ENCODE data around the gene FAM53A. TPM values are rescaled to one million over a fixed set of nuclear protein-coding genes. Genes with fewer than 3 reads are reported as not detected.

Gene FAM53A
- total RNA-seq, 1 donor from 2014 or later = 4.3 TPM

DNA sequence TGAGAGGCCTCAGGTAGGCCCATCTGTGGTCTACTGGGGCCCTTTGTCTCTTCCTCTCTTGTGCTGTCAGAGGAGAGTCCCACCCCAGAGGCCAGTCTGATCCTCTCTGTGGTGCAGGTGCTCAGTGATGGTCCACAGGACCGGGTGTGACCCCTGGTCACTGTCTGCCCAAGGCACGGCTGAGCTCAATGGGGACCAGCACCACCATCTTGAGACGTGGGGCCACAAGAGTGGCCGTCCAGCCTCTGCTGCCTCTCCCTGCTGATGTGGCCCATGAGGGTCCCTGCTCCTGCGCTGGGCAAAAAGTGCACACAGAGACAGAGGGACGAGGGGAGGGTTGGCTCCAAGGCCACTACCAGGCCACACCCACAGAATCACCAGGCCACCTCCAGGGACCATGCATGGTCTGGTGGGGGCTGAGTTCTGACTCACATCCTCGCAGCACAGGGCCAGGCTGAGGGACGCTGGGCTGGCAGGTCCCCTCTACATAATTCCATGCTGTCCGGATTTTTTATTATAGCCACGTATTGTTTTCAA lies 88.3 kb downstream of the FAM53A start:
- Mint-ChIP-seq H3K4me3 (no peak overlapping the region), H3K9me3 (peaks cover 3% of the 10 kb centered on the region), H3K36me3 (ENCODE audit: low read depth) (no peaks in the 10 kb centered on the region), H3K27me3 (ENCODE audit: low read depth) (peaks cover 2% of the 10 kb centered on the region), H3K27ac (ENCODE audit: unreplicated experiment) (no peak overlapping the region), H3K4me1 (peaks cover 11% of the 10 kb centered on the region)
- DNase-seq (ENCODE audit: low read depth, low spot score) = no peak
- TF ChIP-seq, protein P1, sequence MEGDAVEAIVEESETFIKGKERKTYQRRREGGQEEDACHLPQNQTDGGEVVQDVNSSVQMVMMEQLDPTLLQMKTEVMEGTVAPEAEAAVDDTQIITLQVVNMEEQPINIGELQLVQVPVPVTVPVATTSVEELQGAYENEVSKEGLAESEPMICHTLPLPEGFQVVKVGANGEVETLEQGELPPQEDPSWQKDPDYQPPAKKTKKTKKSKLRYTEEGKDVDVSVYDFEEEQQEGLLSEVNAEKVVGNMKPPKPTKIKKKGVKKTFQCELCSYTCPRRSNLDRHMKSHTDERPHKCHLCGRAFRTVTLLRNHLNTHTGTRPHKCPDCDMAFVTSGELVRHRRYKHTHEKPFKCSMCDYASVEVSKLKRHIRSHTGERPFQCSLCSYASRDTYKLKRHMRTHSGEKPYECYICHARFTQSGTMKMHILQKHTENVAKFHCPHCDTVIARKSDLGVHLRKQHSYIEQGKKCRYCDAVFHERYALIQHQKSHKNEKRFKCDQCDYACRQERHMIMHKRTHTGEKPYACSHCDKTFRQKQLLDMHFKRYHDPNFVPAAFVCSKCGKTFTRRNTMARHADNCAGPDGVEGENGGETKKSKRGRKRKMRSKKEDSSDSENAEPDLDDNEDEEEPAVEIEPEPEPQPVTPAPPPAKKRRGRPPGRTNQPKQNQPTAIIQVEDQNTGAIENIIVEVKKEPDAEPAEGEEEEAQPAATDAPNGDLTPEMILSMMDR (conservative IDR thresholded peaks at IDR 0.05) = no peak

DNA sequence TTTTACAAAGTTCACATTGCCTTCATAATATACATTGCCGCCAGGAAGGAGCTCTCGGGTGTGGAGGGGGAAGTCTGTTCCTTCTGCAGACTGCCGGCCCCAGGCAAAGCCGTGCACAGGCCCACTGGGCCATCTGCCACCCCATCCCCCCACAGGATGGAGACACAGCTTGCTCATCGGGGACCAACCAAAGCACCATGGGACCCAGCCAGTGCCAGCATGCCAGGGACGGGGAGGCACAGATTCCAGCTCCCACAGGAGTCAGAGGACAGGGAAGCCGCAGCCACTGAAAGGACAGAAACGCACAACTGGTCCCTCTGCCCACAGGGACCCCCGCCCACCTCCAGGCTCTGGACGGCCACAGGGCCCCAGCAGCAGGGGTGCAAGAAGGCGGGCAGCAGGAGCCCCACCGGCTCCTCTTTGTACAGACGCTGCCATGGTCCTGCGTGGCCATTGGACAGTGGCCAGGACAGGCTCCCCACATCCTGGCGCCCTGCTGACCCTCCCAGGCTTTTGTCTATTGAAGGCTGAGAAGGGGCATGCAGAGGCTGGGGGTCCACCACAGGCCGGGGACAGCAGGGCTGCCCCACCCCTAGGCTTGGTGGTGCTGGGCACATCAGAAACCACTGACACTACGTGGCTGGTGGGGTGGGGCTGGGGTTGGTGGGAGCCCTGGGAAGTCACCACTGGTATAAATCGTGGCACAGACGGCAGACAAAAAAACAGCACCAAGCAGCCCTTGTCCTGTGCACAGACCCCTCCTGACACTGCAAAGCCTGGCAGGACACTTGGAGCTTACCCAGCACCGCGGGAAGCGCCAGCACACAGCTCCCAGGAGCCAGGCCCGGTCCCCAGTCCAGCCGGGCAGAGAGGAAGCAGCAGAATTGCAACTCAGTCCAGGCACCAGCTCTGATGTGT lies 89.0 kb downstream of the FAM53A start:
- H3K27ac Mint-ChIP-seq (ENCODE audit: unreplicated experiment) = no peak overlapping the region
- H3K4me1 Mint-ChIP-seq = peaks cover 11% of the 10 kb centered on the region
- no peak for DNase-seq (ENCODE audit: low read depth, low spot score)
- H3K4me3 Mint-ChIP-seq = no peak overlapping the region
- H3K36me3 Mint-ChIP-seq (ENCODE audit: low read depth) = no peaks in the 10 kb centered on the region
- TF ChIP-seq, protein P1 (conservative IDR thresholded peaks at IDR 0.05) = no peak
- peaks cover 5% of the 10 kb centered on the region for H3K27me3 Mint-ChIP-seq (ENCODE audit: low read depth)
- peaks cover 6% of the 10 kb centered on the region for H3K9me3 Mint-ChIP-seq

DNA sequence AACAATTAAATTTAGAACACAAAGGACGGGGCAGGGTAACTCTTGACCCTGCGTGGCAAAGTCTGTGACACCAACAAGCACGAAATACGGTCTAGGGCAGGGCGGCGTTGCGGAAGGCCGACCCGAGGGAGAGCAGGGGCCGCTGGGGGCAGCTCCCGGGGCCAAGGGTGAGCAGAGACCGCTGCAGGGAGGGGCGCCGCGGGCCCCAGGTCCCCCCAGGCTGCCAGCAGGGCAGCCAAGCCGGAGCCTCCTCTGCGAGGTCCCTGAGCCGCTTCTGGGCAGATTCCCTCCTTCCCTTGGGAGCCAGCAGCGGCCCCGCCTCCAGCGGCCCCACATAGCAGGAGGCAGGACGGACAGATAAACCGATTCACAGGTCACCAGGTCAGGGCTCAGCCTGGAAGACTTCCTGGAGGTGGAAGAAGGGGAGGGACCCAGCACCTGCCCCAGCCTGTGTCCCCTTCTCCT lies 90.2 kb downstream of the FAM53A start:
- H3K4me3 Mint-ChIP-seq = no peak overlapping the region
- H3K4me1 Mint-ChIP-seq = peaks cover 11% of the 10 kb centered on the region
- H3K27ac Mint-ChIP-seq (ENCODE audit: unreplicated experiment) = no peak overlapping the region
- TF ChIP-seq, protein P1 (conservative IDR thresholded peaks at IDR 0.05) = no peak
- peaks cover 7% of the 10 kb centered on the region for H3K27me3 Mint-ChIP-seq (ENCODE audit: low read depth)
- no peaks in the 10 kb centered on the region for H3K36me3 Mint-ChIP-seq (ENCODE audit: low read depth)
- peaks cover 8% of the 10 kb centered on the region for H3K9me3 Mint-ChIP-seq
- DNase-seq (ENCODE audit: low read depth, low spot score) = no peak

DNA sequence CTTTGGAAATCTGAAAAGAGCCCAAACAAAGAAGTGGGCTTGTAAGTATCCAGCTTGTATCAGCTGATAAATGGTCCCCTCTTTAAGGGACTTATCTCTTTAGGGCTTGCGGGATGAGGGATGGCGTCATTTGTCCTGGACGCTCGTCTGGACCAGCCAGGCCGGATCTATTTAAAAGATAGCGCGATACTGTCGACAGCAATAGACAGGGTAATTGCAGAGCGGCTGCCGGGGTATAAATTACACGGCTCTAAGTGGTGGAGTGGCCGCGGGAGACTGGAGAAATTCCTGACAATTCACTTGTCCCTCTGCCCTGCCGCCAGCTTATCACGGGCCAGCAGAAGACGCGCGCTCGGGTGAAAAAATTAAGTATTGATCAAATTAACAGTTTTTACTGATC lies 90.7 kb downstream of the FAM53A start:
- peaks cover 11% of the 10 kb centered on the region for H3K9me3 Mint-ChIP-seq
- no peak overlapping the region for H3K4me3 Mint-ChIP-seq
- H3K27me3 Mint-ChIP-seq (ENCODE audit: low read depth) = peaks cover 11% of the 10 kb centered on the region
- TF ChIP-seq, protein P1 (conservative IDR thresholded peaks at IDR 0.05) = no peak
- DNase-seq (ENCODE audit: low read depth, low spot score) = no peak
- H3K4me1 Mint-ChIP-seq = peaks cover 11% of the 10 kb centered on the region
- no peak overlapping the region for H3K27ac Mint-ChIP-seq (ENCODE audit: unreplicated experiment)
- no peaks in the 10 kb centered on the region for H3K36me3 Mint-ChIP-seq (ENCODE audit: low read depth)

DNA sequence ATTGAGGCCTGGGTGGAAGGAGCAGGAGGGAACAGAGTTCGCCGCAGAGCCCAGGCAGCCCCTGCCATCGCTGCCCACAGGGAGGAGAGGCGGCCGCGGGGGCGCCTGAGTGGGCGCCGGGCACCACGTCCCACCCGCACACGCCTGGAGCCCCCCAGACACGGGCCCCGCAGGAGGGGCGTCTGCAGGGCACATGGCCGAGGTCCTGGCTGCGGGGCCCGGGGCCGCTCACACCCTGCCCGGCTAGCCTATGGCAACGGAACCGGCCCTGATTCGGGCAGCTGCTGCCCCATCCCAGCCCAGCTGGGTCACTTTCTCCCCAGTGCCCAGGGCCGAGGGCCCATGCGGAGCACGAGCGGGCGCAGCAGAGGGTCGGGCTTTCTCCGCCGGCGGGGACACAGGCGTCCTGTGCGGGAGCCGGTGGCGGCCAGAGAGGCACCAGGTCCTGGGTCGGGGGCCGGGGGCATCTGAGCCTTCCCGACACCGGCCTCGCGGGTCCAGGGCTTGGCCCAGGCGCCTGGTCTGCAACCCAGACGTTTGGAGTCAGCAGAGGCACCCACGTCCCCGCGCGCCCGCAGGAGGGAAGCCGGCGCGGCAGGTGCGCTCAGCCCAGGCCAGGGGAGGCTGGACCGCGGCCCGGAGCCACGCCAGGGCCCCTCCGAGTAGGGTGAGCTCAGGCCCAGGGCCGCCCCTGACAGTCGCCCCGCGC lies 91.2 kb downstream of the FAM53A start:
- Mint-ChIP-seq H3K4me3 (no peak overlapping the region), H3K27ac (ENCODE audit: unreplicated experiment) (no peak overlapping the region), H3K9me3 (peaks cover 11% of the 10 kb centered on the region), H3K36me3 (ENCODE audit: low read depth) (no peaks in the 10 kb centered on the region), H3K27me3 (ENCODE audit: low read depth) (peaks cover 15% of the 10 kb centered on the region), H3K4me1 (peaks cover 11% of the 10 kb centered on the region)
- no peak for DNase-seq (ENCODE audit: low read depth, low spot score)
- TF ChIP-seq, protein P1 (conservative IDR thresholded peaks at IDR 0.05) = no peak

Data from neural crest cell (in vitro differentiated cells).